Kidney tubule cell (primary cell): ENCODE results near the gene CLASP1.
"Not testable (repeated sequence)": the region's sequence is repeated elsewhere in the genome, so short reads cannot be mapped to it uniquely, and the experiment has no call there.

Experiments
- DNase-seq: peaks from one replicate; pipeline ENCODE4 v3.0.0-alpha.2; 2018; ENCODE audit warnings: low spot score

The CLASP1 gene

GRCh38 chr2:121346407-121346806 lies 302.9 kb downstream of the CLASP1 start:
- DNase-seq, result peak; percentile 77

DNA sequence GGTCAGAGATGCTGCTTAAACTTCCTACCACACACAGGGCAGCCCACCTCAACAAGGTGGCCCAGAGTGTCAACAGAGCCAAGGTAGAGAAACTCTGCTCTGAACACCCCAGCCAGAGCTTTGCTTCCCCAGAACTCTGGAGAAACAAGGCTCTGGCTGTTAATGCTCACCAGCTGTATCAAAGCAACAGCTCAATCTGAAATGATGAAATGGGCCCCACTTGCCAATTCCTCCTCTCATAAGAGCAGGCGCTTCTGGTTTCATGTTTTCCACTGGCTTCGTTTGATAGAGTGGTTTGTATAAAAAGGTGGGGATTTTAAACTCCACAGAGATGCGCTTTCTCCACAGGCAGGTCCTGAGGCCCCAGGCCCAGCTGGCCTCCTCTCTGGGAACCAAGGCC lies 303.4 kb downstream of the CLASP1 start:
- DNase-seq, result no peak

DNA sequence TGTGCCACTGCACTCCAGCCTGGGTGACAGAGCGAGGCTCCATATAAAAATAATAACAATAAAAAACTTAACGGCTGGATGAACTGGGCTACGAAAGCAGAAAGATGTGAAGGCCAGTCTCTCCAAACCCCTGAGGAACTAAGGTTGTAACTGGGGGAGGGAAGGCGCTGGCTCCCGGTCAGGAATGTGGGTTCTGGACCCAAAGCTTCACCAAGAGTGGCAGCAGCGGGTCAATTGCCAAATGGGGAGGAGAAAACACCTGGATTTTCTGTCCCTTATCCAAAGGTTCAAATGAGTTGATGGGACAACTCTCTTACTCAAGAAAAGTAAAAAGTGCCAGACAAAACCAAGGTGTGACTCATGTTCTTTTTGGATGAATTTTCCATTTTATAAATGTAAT lies 304.2 kb downstream of the CLASP1 start:
- no peak for DNase-seq

DNA sequence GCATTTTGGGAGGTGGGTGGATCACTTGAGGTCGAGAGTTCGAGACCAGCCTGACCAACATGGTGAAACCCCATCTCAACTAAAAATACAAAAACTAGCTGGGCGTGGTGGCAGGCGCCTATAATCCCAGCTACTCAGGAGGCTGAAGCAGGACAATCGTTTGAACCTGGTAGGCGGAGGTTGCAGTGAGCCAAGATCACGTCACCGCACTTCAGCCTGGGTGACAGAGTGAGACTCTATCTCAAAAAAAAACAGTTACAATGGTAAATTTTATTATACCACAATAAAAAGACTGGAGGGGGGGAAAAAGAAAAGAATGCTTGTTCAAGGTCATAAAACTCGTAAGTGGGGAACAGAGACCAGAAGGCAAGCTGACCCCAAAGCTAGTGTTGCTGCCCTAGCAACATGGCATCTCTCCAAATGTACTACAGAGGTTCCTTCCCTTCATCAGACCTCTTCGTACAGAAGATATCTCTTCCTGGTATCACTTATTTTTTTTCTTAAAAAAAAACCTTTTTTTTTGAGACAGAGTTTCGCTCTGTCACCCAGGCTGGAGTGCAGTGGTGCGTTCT lies 305.3 kb downstream of the CLASP1 start:
- not testable (repeated sequence) for DNase-seq

DNA sequence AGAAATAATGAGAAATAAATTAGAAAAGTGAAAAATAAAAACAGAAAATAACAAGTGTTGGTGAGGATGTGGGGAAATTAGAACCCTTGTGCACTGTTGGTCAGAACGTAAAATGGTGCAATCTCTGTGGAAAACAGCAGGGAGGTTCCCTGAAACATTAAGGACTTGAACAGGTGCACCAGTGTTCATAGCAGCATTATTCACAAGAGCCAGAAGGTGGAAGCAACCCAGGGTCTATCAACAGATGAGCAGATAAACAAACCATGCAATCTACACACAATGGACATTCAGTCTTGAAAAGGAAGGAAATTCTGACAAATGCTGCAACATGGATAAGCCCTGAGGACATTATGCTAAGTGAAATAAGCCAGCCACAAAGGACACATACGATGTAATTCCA lies 306.1 kb downstream of the CLASP1 start:
- no peak for DNase-seq

GRCh38 chr2:121342751-121343150 lies 306.5 kb downstream of the CLASP1 start:
- no peak for DNase-seq

GRCh38 chr2:121340926-121341325 lies 308.3 kb downstream of the CLASP1 start:
- DNase-seq, result no peak

GRCh38 chr2:121338281-121338680 lies 311.0 kb downstream of the CLASP1 start:
- no peak for DNase-seq

DNA sequence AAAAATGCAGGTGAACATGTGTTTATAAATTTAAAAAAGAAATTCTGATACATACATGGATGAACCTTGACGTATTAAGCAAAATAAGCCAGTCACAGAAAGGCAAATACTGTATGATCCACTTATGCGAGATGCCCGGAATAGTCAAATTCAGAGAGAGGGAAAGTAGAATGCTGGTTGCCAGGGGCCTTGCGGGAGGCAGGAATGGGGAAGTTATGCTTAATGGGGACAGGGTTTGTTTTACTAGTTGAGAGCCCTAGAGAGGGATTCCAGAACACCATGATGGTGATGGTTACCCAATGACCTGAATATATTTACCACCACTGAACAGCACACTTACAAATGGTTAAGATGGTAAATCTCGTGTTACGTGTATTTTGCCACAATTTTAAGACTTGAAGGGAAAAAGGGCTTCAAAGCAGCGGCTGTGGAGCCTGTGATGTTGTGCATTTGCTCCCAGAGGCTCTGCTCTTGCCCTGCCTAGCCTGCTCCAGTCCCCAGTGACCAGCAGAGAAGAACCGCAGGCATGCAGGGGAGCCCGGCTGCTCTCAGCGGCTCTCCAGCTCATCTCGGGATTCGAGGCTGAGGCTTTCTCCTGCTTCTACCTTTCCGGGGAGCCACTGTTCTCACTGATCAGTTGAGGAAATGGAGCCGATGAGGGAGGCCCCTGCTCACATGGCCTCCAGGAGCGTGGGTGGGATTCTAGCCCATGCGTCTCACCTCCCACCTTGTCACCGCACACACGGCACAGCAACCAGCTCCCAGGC lies 312.6 kb downstream of the CLASP1 start:
- DNase-seq, result no peak

DNA sequence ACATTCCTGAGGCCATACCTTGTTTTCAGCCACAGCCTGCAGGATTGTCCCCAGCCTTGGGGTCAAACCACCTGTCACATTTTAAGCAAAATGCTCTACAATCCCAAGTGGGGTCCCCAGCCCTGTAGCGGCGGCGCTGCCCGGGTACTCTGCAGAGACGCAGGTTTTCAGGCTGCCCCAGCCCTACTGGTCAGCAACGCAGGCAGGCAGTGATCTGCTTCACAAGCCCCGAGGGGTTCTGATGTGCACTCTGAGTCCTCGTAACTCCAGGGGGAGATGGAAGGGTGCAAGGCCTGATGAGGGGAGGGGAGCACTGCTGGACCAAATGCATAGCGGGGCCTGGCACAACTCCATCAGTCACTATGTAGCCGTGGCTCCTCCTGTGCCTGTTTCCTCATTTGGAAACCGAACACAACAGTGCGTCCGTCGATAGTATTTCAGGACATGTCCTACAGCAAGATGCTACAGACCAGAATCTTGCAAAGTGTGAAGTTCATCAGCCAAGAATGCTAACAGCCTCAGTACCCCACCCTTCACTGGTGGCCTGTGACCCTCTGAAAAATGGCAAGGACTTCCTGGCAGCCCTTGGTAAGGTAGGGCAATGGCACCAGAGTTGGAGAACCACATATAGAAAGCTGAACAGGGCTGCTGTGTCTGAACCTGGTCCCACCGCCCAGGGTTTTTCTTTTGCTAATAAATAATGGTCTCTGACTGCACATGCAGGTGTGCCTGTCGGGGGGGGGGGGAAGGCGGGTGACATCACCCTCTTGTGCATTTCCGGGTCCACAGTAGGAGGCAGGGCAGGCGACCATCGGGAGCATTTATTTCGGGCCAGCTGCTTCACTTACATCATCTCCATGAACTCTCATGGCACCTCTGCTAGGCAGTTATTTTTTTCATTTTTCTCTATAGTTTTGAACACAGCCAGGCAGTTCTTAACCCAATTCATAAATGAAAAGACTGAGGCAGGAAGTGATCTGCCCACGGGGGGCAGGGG lies 313.7 kb downstream of the CLASP1 start:
- DNase-seq, result peak; percentile 69

DNA sequence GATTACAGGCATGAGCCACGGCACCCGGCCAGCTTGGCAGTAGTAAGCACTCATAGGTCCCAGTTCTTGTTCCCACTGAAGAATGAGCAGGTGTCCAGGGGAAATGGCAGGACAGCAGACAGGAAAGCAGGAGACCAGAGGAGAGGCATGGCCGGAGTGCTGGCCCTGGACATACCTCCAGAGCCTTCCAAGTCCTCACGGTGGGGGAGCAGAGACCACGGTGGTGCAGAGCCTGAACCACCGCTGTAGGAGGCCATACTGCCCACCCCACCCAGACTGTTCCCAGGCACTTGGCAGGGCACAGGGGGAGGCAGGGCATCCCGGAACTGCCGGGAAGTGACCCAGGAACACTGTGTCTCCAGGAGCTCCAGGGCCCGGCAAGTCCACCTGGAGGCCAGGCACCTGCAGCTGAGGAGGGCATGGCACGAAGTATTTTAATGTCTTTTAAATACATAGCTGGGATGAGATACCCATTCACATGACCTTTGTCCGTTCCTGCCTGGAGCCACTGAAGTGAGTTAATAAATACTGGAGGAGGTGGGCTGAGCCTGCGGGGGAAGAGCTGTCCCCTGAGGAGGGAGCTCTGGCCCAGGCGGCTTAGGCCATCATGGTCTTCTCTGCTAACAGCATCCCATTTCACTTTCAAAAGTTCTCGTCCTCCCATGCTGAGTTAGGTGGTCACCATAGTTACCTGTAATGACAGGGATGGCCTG lies 314.5 kb downstream of the CLASP1 start:
- peak; percentile 54 for DNase-seq

GRCh38 chr2:121333834-121334558 lies 315.3 kb downstream of the CLASP1 start:
- no peak for DNase-seq

DNA sequence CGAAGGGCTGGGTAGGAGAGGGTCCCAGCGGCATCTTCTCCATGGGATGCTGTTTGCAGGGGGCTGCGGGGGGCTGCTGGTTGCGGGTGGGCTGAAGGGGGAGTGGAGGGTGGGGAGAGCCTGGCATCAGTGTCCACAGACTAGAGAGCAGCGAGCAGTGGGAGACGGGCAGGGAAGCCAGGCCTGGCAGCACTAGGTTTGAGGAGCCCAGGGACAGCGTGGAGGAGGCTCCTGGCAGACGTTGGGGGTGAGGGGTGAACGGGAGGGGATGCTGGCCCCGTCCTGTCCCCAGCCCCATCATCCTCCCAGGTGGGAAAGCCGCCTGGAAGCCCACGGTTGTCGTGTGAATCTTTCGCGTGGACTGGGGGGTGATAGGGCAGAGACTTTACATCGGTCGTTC lies 316.0 kb downstream of the CLASP1 start:
- no peak for DNase-seq

DNA sequence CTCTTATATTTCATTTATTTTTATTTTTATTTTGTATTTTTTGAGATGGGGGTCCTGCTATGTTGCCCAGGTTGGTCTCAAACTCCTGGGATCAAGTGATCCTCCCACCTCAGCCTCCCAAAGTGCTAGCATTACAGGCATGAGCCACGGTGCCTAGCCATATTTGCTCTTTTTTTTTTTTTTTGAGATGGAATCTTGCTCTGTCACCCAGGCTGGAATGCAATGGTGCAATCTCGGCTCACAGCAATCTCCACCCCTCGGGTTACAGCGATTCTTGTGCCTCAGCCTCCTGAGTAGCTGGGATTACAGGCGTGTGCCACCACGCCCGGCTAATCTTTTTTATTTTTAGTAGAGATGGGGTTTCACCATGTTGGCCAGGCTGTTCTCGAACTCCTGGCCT lies 317.9 kb downstream of the CLASP1 start:
- DNase-seq, result not testable (repeated sequence)

DNA sequence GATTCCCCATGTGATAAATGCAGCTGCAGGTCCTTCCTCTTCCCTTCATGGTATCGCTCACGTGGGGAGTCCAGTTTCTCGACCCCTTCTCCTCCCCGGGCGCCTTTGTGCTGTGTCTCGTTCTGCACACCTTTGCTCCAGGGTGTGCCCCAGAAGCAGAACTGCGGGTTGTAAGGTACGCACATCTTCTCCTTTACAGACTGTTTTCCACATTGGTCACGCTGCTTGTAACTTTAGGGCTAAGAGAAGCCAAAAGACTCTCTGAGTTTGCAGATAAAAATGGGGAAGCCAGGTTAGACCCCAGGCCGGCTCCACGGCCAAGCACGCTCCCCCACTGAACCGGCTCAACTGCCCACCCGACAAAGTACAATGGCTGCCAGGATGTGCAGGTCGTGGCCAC lies 318.3 kb downstream of the CLASP1 start:
- no peak for DNase-seq

- no peak for DNase-seq
Measured at GRCh38 chr2:121329786-121330185, 319.5 kb downstream of the CLASP1 start.

DNA sequence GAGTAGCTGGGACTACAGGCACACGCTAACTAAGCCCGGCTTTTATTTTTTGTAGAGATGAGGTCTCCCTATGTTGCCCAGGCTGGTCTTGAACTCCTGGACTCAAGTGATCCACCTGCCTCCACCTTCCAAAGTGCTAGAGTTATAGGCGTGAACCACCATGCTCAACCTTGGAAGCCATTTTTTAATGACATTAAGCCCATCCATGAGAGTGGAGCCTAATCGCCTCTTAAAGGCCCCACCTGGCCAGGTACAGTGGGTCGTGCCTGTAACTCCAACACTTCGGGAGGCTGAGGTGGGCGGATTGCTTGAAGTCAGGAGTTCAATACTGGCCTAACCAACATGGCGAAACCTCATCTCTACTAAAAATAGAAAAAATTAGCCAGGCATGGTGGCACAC lies 322.6 kb downstream of the CLASP1 start:
- DNase-seq, result no peak

GRCh38 chr2:121324601-121325000 lies 324.7 kb downstream of the CLASP1 start:
- no peak for DNase-seq

DNA sequence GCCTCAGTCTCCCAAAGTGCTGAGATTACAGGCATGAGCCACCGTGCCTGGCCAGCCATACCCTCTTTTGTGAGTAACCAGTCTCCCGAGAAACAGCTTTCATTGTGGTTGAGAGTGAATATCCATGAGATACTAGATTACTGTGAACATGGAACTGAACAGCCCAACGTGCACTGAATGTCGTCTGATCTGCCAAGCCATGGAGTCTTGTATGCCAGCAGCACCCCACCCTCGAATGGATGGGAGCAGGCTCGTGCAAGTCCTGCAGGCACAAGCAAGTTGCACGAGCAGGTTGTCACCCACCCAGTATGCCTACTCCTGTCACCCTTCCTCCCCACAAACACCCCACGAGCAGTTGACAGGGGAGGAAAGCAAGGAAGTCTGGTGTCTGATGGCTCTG lies 327.8 kb downstream of the CLASP1 start:
- DNase-seq, result no peak

DNA sequence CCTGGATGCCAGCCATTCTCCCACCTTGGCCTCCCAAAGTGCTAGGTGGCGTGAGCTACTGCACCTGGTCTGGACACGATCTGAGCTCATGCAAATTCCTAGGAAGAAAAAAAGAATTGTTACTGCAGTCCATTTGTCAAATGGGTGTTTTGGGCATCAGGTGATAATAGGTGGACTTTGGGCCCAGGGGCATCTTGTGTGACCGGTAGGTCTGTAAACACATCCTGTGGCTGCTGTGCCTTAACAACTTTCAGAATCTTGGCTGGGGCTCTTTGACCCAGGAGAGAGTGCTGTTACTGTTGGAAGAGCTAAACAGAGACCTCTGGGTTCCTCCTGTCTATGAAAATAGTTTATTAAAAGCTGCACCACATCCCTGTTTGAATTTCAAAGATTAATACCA lies 329.3 kb downstream of the CLASP1 start:
- DNase-seq, result no peak

- DNase-seq, result no peak
Measured at GRCh38 chr2:121316986-121317385, 332.3 kb downstream of the CLASP1 start.
